Measurements from ENCODE around the gene FAN1.
"Not testable (repeated sequence)": the region's sequence is repeated elsewhere in the genome, so short reads cannot be mapped to it uniquely, and the experiment has no call there.

The FAN1 gene

DNA sequence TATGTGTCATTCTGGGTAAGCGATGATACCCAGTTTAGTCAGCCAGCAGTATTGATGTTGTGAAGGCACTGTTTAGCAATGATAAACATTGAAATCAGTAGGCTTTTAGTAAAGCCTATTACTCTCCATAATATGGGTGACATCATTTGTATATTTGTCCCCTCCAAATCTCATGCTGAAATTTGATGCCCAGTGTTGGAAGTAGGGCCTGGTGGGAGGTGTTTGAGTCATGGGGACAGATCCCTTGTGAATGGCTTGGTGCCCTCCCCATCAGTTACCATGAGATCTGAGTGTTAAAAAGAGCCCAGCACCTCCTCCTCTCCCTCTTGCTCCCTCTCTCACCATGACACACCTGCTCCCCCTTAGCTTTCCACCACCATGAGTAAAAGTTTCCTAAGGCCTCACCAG is 31.4 kb upstream of the FAN1 start:
- no peak overlapping the region for H2AFZ ChIP-seq (ENCODE audit: low read depth, low read length)
- no peak overlapping the region for H3K27ac ChIP-seq (ENCODE audit: low read length)
- H3K9me3 ChIP-seq (ENCODE audit: insufficient read depth, low read length) = no peaks in the 10 kb centered on the region
- no peaks in the 10 kb centered on the region for H3K36me3 ChIP-seq (replicated peaks; ENCODE audit: low read depth, low read length)
- TF ChIP-seq EZH2phosphoT487 (IDR thresholded peaks at IDR 0.05; ENCODE audit: low read depth) = no peak
- no peak for TF ChIP-seq CTCF (IDR thresholded peaks at IDR 0.05; ENCODE audit: low read depth, low read length)
- H3K4me2 ChIP-seq (ENCODE audit: low read length) = no peak overlapping the region
- no peaks in the 10 kb centered on the region for H3K27me3 ChIP-seq (ENCODE audit: low read depth, low read length)
- no peaks in the 10 kb centered on the region for H4K20me1 ChIP-seq (ENCODE audit: insufficient read depth, low read length)
- H3K4me1 ChIP-seq (ENCODE audit: low read length) = no peaks in the 10 kb centered on the region
- no peak overlapping the region for H3K4me3 ChIP-seq (ENCODE audit: low read length)
- no peak overlapping the region for H3K9ac ChIP-seq (ENCODE audit: low read length)
- no peaks in the 10 kb centered on the region for H3K79me2 ChIP-seq (ENCODE audit: low read length)

DNA sequence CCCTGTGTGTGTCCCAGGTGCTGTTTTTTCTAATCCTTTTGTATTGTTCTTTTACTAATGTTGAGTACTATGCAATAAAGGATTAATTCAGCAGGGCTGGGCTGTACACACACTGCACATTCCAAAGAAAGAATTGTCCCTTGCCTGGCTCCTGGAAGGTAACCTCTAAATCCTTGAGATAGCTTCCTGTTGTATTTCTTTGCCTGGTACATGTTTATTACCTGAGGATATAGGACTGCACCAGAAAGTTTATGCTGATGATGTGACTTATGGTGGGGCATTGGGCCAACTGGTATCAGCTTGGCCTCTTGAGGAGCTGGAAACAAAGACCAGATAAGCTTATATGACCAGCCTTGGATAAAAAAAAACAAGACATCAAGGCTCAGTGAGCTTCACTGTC is 26.6 kb upstream of the FAN1 start:
- Histone ChIP-seq H3K4me1 (ENCODE audit: low read length) (no peaks in the 10 kb centered on the region), H3K9ac (ENCODE audit: low read length) (no peak overlapping the region), H2AFZ (ENCODE audit: low read depth, low read length) (no peak overlapping the region), H3K4me3 (ENCODE audit: low read length) (no peak overlapping the region), H3K36me3 (replicated peaks; ENCODE audit: low read depth, low read length) (no peaks in the 10 kb centered on the region), H3K79me2 (ENCODE audit: low read length) (no peaks in the 10 kb centered on the region), H4K20me1 (ENCODE audit: insufficient read depth, low read length) (no peaks in the 10 kb centered on the region), H3K9me3 (ENCODE audit: insufficient read depth, low read length) (no peaks in the 10 kb centered on the region), H3K27ac (ENCODE audit: low read length) (no peak overlapping the region), H3K4me2 (ENCODE audit: low read length) (no peak overlapping the region), H3K27me3 (ENCODE audit: low read depth, low read length) (no peaks in the 10 kb centered on the region)
- TF ChIP-seq CTCF (IDR thresholded peaks at IDR 0.05; ENCODE audit: low read depth, low read length) (no peak), EZH2phosphoT487 (IDR thresholded peaks at IDR 0.05; ENCODE audit: low read depth) (no peak)

- Histone ChIP-seq H2AFZ (ENCODE audit: low read depth, low read length) (no peak overlapping the region), H3K9me3 (ENCODE audit: insufficient read depth, low read length) (no peaks in the 10 kb centered on the region), H4K20me1 (ENCODE audit: insufficient read depth, low read length) (no peaks in the 10 kb centered on the region), H3K4me2 (ENCODE audit: low read length) (no peak overlapping the region), H3K36me3 (replicated peaks; ENCODE audit: low read depth, low read length) (no peaks in the 10 kb centered on the region), H3K27ac (ENCODE audit: low read length) (no peak overlapping the region), H3K27me3 (ENCODE audit: low read depth, low read length) (no peaks in the 10 kb centered on the region), H3K9ac (ENCODE audit: low read length) (no peak overlapping the region), H3K4me1 (ENCODE audit: low read length) (no peaks in the 10 kb centered on the region), H3K4me3 (ENCODE audit: low read length) (no peak overlapping the region), H3K79me2 (ENCODE audit: low read length) (no peaks in the 10 kb centered on the region)
- TF ChIP-seq CTCF (IDR thresholded peaks at IDR 0.05; ENCODE audit: low read depth, low read length) (peak; percentile 14; the same call in 1 of the 2 replicates), EZH2phosphoT487 (IDR thresholded peaks at IDR 0.05; ENCODE audit: low read depth) (no peak)
These were observed 25.2 kb upstream of the FAN1 start for GRCh38 chr15:30878515-30878914.

DNA sequence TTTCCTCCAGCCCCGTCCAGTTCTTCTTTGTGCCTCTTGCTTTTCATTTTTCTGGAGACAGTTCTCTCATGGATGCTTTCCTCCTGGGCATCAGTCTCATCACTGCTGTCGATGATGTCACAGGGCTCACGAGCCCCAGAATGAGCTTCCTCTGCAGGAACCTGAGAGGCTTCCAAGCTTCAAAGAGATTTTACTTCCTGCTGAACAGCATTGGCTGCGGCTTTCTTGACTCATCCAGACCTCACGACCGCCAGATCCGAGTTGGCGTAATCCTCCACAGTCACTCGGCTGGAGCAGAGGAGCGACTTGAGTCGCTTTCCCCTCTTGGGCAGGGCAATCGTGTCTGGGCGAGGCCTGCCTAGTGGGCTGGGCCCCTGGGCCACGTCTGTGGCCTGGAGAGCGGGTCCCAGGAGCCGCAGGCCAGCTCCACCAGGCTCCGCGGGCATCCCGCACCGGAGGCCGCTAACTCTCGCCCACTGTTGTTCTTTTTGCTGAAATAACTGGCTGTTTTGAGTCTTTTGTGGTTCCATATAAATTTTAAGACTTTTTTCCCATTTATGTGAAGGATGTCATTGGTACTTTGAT is 20.8 kb upstream of the FAN1 start:
- no peaks in the 10 kb centered on the region for H3K79me2 ChIP-seq (ENCODE audit: low read length)
- no peak overlapping the region for H3K4me2 ChIP-seq (ENCODE audit: low read length)

DNA sequence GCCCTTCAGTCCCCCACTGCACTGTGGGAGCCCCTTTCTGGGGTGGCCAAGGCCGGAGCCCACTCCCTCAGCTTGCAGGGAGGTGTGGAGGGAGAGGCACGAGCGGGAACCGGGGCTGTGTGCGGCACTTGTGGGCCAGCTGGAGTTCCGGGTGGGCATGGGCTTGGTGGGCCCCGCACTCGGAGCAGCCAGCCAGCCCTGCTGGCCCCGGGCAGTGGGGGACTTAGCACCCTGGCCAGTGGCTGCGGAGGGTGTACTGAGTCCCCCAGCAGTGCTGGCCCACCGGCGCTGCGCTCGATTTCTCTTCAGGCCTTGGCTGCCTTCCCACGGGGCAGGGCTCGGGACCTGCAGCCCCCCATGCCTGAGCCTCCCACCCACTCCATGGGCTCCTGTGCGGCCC is 20.0 kb upstream of the FAN1 start:
- not testable (repeated sequence) for H4K20me1 ChIP-seq (ENCODE audit: insufficient read depth, low read length); H3K27me3 ChIP-seq (ENCODE audit: low read depth, low read length); H3K79me2 ChIP-seq (ENCODE audit: low read length); H3K4me3 ChIP-seq (ENCODE audit: low read length); H3K27ac ChIP-seq (ENCODE audit: low read length); H2AFZ ChIP-seq (ENCODE audit: low read depth, low read length); H3K4me2 ChIP-seq (ENCODE audit: low read length); H3K36me3 ChIP-seq (replicated peaks; ENCODE audit: low read depth, low read length); H3K9me3 ChIP-seq (ENCODE audit: insufficient read depth, low read length); H3K4me1 ChIP-seq (ENCODE audit: low read length); H3K9ac ChIP-seq (ENCODE audit: low read length)

More for the DNA sequence above, 20.8 kb upstream of the FAN1 start:
- Histone ChIP-seq H3K9me3 (ENCODE audit: insufficient read depth, low read length) (no peaks in the 10 kb centered on the region), H3K27me3 (ENCODE audit: low read depth, low read length) (no peaks in the 10 kb centered on the region), H2AFZ (ENCODE audit: low read depth, low read length) (no peak overlapping the region), H3K36me3 (replicated peaks; ENCODE audit: low read depth, low read length) (no peaks in the 10 kb centered on the region), H3K4me1 (ENCODE audit: low read length) (no peaks in the 10 kb centered on the region), H3K27ac (ENCODE audit: low read length) (no peak overlapping the region), H4K20me1 (ENCODE audit: insufficient read depth, low read length) (no peaks in the 10 kb centered on the region), H3K9ac (ENCODE audit: low read length) (no peak overlapping the region), H3K4me3 (ENCODE audit: low read length) (no peak overlapping the region)
- TF ChIP-seq CTCF (IDR thresholded peaks at IDR 0.05; ENCODE audit: low read depth, low read length) = no peak
- no peak for TF ChIP-seq EZH2phosphoT487 (IDR thresholded peaks at IDR 0.05; ENCODE audit: low read depth)
